Left kidney (tissue), 2 donors: ENCODE results near the gene THTPA. TPM values are rescaled to one million over a fixed set of nuclear protein-coding genes. Genes with fewer than 3 reads are reported as not detected.
"Not testable (repeated sequence)": the region's sequence is repeated elsewhere in the genome, so short reads cannot be mapped to it uniquely, and the experiment has no call there.

Source experiments
- DNase-seq: peaks from one replicate; pipeline ENCODE4 v3.0.0-alpha.2; 2013
- polyA plus RNA-seq: library from polyadenylated mRNA; unstranded; fragments of 120-200 nt; gene quantifications from one replicate; pipeline ENCODE4 v1.2.1, GENCODE V29; 2013; ENCODE audit not compliant: insufficient read length

Gene THTPA
- polyA plus RNA-seq, 1 donor: 19.4 TPM

- not testable (repeated sequence) for DNase-seq
Observed at GRCh38 chr14:23583761-23584526, 27.9 kb downstream of the THTPA start.

DNA sequence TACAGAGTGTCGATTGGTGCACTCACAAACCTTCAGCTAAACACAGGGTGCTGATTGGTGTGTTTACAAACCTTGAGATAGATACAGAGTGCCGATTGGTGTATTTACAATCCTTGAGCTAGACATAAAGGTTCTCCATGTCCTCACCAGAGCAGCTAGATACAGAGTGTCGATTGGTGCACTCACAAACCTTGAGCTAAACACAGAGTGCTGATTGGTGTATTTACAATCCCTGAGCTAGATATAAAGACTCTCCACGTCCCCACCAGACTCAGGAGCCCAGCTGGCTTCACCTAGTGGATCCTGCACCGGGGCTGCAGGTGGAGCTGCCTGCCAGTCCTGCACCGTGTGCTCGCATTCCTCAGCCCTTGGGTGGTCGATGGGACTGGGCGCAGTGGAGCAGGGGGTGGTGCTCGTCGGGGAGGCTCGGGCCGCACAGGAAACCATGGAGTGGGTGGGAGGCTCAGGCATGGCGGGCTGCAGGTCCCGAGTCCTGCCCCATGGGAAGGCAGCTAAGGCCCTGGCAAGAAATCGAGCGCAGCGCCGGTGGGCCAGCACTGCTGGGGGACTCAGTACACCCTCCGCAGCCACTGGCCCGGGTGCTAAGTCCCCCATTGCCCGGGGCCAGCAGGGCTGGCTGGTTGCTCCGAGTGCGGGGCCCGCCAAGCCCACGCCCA is 28.6 kb downstream of the THTPA start:
- DNase-seq: not testable (repeated sequence)

- peak; percentile 91 for DNase-seq
Observed at GRCh38 chr14:23588884-23589598, 33.0 kb downstream of the THTPA start.

DNA sequence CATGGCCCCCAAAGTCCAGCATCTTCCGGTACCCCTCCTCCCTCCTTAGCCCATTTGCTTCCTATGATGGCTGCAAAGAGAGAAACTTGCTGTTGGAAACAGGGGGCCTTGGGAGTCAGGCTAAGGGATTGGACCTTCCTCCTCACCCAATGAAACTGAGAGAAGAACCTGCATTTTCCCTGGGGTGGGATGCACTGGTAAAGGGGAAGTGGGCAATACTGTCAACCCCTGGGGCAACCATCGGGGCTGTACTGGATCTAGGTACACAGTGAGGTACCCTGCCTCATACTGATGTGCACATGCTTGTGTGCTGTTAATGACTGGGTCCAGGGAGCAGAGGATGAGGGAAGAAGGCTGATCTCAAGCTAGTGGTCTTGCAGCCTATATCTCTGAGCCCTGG is 33.5 kb downstream of the THTPA start:
- DNase-seq: no peak

DNA sequence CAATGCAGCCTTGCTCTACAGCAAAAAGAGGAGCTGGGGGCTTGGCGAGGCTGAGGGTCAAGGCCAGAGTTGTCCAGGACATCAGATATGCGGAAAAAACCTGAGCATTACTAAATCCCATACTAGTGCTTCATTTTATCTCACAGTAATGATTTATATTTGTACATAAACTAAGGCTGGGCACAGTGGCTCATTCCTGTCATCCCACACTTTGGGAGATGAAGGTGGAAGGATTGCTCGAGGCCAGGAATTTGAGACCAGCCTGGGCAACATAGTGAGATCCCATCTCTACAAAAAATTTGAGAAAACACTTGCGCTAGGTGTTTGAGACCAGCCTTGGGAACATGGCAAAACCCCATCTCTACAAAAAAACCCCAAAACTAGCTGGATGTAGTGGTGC is 34.1 kb downstream of the THTPA start:
- DNase-seq: no peak

- DNase-seq: not testable (repeated sequence)
Observed at GRCh38 chr14:23594191-23594590, 38.1 kb downstream of the THTPA start.

GRCh38 chr14:23600322-23600707 is 44.2 kb downstream of the THTPA start:
- DNase-seq: no peak

- DNase-seq: no peak
Observed at GRCh38 chr14:23600806-23601205, 44.7 kb downstream of the THTPA start.

DNA sequence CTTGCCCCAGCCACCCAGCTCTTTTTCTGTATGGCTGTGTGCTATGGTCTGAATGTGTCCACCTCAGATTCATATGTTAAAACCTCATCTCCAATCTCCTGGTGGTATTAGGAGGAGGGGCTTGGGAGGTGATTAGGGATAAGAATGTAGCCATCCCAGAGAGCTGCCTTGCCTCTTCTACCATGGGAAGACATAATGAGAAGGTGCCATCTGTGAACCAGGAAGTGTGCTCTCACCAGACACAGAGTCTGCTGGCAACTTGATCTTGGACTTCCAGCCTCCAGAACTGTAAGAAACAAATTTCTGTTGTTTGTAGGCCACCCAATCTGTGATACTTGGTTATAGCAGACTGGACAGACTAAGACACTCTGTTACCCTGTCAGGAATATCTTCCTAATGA is 45.4 kb downstream of the THTPA start:
- no peak for DNase-seq

DNA sequence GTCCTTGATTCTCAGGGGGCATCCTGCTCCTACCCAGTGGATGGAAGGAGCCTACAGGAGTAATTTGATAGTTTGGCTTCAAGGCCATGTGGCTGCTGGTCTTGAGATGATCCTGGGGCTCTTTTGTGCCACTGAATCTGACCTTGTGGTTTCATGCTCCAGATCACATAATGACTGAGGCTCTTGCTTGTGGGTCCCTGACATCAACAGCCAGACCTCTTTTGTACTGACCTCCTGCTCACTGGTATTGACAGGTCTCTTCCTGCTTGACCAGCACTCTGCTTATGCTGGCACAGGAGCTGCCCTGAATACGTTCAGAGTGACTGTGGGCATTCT is 45.7 kb downstream of the THTPA start:
- no peak for DNase-seq

DNA sequence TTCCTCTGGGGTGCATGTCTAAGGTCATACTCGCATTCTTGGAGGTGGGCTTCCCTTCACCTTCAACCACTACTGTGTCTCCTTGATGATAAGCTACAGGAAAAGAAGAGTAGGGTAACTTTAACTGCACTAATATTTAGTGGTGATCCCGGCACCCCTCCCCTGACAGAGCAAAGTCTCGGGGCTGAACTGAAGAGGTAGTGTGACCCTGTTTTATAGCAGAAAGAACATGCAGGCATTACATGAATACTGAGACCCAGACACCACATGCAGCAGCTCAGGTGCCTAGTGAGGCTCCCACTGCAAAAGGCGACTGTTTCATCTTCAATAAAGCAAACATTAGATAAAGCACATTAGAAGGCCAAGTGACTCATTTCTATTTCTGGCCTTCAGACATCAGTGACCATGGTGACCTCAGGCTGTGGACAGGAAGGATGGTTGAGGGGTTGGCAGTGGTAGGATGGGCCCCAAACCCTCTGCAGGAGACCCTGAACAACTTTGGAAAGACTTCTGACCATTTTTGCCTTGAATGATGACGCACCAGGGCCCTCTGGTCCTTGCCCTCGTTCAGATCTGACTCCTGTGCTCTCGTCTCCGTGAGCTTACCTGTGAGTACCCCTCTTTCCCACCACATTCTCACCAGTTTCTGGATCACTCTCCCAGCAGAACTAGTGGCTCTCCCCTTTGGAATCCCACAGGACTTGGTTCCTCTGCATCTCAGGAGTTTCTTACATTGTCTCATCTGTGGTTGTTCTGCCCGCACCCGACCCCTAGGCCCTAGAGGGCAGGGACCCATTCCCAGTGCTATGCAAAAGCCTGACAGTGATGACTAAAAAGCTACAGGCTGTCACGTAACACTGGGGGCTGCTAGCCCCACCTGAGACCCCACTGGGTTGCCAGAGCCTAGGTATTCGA is 46.4 kb downstream of the THTPA start:
- no peak for DNase-seq

DNA sequence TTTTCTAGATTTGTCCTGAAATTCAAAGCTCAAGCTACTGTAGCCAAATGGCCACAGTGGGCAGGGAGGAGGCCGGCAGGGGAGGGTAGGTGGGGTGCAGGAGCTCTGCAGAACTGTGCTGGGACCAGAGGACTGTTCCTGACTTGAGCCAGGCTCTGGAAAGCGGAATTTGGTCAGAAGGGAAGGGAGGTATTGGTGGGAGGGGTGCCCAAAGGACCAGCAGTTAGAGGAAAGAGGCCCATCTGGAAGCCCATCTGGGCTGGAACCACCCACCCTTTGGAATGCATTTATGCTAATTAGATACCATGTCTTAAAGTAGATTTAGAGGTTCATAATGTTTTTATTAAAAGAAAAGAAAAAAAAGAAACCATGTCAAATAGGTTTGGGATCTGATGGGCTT is 47.0 kb downstream of the THTPA start:
- no peak for DNase-seq

GRCh38 chr14:23604148-23604547 is 48.1 kb downstream of the THTPA start:
- no peak for DNase-seq

DNA sequence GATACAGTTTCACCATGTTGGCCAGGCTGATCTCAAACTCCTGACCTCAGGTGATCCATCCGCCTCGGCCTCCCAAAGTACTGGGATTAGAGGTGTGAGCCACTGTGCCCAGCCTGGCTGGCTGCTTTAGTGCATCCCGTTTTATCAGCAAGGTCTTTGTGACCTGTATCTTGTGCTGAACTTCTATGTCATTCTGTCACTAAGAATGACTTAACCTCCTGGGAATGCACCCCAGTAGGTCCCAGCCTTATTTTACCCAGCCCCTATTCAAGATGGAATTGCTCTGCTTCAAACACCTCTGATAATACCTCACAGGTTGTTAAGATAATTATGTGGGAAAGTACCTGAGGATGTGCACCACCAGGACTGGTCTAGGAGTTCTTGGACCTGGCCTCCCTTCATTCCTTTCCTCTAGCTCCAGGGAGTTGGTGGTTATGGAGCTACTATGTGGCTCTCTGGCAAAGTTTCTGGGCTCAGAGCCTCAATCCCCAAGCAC is 48.7 kb downstream of the THTPA start:
- no peak for DNase-seq

- no peak for DNase-seq
Observed at GRCh38 chr14:23605931-23606585, 50.0 kb downstream of the THTPA start.

DNA sequence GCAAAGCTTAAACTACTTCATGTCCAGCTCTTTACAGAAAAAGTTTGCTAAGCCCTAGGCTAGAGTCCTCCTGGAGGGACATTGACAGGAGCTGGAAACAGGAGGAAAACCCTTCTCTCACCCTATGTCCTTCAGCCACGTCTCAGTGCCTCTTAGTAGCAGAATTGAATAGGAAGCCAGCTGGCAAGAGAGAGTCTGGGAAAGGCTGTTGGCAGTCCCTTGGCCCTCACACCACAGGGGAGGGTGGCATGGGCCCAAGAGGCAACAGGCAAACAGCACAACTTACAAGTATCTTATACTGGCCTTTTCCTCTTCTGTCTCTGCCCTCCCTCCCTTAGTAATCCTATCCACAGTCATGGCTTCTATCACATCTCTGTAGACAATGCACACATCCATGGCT is 52.4 kb downstream of the THTPA start:
- DNase-seq: no peak

DNA sequence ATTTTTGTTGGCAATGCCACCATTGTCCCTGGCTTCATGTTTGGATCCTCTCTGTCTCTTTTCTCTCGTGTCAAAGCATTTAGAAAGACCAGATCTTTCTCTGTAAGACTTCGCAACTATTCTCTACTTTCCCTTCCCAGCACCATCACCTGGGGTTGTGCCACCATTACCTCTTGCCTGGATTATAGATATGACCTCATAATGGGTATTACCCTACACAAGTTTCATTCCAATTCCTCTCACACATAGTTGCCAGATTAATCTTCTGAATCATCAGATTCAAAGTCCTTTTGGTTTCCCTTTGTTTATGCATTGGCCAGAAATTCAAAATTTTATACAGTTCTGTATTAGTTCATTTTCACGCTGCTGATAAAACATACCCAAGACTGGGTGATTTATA is 52.9 kb downstream of the THTPA start:
- no peak for DNase-seq

DNA sequence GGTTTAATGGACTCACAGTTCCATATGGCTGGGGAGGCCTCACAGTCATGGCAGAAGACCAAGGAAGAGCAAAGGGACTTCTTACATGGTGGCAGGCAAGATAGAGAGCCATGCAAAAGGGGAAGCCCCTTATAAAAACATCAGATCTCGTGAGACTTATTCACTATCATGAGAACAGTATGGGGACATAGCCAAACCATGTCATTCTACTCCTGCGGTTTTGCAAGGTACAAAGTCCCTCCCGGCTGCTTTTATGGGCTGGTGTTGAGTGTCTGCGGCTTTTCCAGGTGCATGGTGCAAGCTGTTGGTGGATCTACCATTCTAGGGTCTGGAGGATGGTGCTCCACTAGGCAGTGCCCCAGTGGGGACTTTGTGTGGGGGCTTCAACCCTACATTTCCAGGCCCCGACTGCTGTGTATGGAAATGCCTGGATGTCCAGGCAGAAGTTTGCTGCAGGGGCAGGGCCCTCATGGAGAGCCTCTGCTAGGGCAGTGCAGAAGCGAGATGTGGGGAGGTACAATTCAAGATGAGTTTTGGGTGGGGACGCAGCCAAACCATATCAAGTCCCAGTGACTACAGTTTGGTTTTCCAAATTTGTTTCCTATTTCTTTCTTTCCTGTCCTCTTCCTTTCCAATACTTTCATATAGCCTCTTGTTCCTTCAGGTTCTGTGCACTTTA is 53.5 kb downstream of the THTPA start:
- DNase-seq: not testable (repeated sequence)
